GM18907 (cell line): ENCODE data around the gene TLL2.

ENCODE experiments used
- ATAC-seq: cut with Tn5 transposase; IDR thresholded peaks from one replicate; pipeline ENCODE4 v1.9.1; 2021; ENCODE audit warnings: mild to moderate bottlenecking, moderate library complexity; ENCODE audit not compliant: unreplicated experiment

The TLL2 gene

GRCh38 chr10:96367470-96367869 lies 146.3 kb downstream of the TLL2 start:
- no peak for ATAC-seq

- no peak for ATAC-seq
Measured at GRCh38 chr10:96366508-96366907, 147.2 kb downstream of the TLL2 start.

DNA sequence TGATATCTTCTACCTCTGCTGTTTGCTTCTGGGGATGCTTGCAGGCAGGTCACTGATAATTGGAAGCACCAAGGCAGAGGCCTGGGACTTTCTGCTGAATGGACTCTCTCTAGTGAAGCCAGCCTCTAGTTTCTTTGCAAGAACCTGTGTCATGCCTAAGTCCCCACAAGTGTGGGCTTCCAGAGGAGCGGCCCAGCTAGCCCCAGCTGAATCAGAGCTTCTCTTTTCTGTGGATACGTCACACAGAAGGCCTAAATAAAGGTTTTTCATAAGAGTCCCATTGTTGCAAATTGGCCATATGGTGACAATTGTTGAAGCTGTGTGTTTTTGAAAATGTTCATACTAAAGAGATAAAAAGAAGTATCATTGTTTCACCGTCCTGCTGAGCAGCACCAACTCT lies 148.2 kb downstream of the TLL2 start:
- ATAC-seq: no peak

- ATAC-seq: no peak
Measured at GRCh38 chr10:96360766-96361165, 153.0 kb downstream of the TLL2 start.

GRCh38 chr10:96360331-96360730 lies 153.4 kb downstream of the TLL2 start:
- no peak for ATAC-seq

DNA sequence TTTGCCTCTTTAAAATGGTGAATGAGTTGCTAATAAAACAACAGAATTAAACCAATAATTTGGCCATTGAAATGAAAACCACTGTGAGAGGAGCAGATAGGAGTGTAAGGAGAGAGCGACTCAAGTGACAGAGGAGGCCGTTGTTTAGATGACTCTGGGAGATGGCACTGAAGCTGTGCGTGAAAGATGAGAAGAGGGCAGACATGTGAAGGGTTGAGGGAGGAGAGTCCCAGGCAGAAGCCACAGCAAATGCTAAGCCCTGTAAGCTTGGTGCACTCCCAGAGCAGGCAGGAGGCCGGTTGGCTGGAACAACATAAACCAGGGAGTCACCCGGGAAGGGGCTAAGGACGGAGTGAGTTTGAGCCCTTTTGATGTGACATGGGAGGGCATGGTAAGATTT lies 154.1 kb downstream of the TLL2 start:
- no peak for ATAC-seq

DNA sequence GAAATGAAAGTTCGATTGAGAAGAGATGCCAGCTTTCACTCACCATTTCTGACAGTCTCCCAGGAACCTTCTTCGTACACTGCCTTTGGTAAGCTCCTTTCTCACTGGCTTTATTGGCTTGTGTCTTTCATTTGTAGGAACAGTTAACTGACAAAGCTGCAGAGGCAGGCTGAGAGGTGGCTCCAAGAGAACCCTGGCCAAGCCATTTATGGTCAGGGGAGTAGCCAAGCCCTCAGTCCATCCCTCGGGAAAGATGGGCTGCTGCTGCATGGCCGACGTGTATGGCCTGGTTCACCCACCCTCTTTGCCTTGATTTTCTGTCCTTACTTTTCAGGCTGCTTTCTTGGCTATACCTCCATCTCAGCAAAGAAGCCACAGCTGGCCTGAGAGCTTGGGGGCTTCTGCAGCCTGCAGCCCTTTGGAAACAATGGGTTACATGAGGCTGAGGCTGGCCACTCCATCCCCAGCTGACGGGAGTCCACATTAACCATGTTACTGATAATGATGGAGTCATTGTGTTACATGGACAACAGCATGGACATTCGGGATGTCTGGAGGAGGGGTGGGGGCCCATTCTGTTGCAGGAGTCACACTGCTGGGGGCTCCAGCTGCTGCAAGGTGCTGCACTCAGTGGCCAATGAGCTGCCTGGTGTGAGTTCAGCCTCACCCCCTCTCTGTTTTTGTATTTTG lies 154.7 kb downstream of the TLL2 start, which contains the start of gene OPALIN:
OPALIN (minus strand) TSS at position 152 of the 690 bp plus-strand sequence; CDS start at position 46, 106 bp downstream.
- no peak for ATAC-seq

- no peak for ATAC-seq
Measured at GRCh38 chr10:96357038-96357620, 156.6 kb downstream of the TLL2 start.

DNA sequence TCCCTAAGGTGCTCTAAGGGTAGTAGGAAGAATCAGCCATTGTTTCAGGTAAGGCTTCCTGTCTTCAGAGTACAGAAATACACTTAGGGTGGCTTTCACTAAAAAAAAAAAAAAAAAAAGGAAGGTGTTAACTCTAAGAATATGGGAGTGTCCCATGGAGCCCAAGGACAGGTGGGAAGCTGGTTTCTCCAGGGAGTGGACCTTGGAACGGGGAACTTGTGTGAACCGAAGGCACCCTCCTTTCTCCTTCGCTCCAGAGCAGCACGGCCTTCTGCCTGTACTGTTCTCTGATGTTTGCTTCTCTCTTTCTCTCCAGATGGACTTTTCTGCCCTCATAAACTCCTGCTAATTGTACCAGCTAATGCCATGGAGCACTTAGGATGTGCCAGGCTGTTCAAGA lies 161.1 kb downstream of the TLL2 start:
- no peak for ATAC-seq

DNA sequence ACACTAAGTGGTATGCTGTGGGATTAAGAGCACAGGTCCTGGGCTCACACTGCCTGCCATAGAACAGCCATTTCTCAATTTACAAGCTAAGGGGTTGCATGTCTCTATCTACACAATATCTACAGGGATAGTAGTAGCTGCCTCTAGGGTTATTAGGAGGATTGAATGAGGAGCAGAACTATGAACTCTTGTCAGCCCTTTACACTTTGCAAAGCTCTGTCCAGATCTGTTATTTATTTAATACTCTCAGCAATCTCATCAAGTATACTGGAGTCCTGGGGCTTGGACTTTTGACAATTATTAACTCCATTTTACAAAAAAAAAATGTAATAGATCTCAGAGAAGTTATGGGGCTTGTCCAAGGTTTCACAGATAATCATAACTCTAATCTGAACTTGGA lies 161.7 kb downstream of the TLL2 start:
- ATAC-seq: no peak

GRCh38 chr10:96346295-96346694 lies 167.4 kb downstream of the TLL2 start:
- ATAC-seq: no peak

- ATAC-seq: no peak
Measured at GRCh38 chr10:96345222-96345621, 168.5 kb downstream of the TLL2 start.

- ATAC-seq: no peak
Measured at GRCh38 chr10:96344178-96344577, 169.5 kb downstream of the TLL2 start.

GRCh38 chr10:96342402-96342801 lies 171.3 kb downstream of the TLL2 start:
- ATAC-seq: no peak

DNA sequence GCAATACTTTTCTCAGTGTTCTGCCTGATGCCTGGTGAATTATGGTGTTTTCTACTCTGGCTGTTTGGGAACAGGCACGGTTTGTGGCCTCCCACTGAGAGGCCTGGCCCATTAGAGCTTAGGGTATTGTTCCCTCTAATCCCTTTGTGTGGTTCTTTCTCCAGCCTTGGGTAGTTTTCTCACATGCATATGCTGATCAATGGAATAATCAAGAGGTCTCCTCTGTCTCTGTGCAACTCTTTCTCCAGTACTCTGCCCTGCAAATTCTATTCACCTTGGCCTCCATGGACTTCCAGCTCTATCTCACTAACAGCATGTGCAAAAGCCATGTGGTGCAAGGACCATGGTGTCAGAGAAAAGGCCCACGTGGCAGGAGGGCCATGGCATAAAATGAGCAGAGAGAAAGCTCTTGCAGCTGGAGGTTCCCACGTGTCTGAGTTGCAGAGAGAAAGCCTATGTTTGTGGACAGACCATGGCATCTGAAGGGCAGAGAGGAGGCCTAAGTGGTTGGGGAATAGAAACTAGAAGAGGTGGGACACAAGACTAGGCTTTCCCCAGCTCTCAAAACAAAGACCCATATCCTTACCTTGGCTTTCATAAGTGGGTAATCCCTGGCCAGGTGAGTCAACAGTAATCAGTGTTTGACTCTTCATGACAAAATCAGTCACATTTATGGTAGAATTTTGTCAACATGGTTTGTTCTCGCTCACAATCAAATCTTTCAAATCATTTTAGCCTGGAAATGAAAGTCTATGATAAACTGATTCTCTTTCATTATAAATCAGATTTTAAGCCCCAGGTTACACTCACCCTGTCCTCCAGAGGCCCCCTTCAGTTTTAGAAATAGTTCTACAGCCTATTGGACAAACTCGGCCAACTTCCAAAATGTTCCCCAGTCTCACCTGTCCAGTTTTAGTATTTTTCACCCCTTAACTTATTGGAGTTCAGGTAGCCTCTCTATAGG lies 172.2 kb downstream of the TLL2 start:
- no peak for ATAC-seq

DNA sequence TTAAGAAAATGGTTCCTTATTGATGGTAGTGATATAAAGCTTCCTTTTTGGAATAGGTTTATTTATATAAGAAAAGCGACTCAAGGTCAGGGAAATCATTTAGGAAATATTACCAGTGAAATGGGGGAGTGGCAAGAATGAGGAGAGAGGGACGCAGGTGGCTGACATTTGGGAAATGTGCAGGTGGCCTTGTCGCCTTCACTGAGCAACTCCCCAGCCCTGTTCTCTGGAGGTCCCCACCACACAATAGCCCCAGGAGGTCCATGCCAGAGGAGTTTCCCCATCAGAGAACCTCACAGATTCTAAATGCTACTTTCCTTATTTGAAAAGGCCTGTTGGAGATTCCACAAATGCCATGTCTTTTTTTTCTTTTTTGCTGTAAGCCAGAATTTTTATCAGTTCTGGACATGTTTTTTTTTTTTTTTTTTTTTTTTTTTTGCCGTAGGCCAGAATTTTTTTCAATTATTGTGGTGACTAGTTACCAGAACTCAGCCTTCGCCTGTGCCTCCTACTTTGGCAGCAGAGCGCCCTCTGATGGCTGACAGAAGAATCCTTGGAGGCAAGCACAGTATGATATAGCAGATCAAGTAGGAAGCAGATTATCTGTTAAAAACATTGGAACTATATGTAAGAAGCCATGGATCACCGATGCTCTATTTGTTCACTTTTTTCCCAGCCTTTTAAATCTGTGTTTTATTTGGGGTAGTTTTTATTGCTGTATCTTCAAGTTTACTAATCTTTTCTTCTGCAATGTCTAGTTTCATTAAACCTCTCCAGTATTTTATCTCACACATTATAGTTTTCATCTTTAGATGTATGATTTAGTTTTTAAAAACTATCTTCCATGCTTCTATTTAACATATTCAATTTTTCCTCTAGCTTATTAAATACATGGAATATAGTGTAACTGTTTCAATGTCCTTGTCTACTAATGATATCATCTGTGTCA lies 173.5 kb downstream of the TLL2 start:
- peak; percentile 65 for ATAC-seq

GRCh38 chr10:96339383-96339782 lies 174.3 kb downstream of the TLL2 start:
- ATAC-seq: no peak

GRCh38 chr10:96338279-96338925 lies 175.3 kb downstream of the TLL2 start:
- no peak for ATAC-seq

- ATAC-seq: no peak
Measured at GRCh38 chr10:96337106-96337505, 176.6 kb downstream of the TLL2 start.
